WI38 (cell line): Measurements from ENCODE around the gene TXLNA.

ENCODE experiments used
- H3K4me3 ChIP-seq: 2 replicates; pipeline ENCODE4 v1.5.1; 2011; ENCODE audit warnings: low read depth, mild to moderate bottlenecking, control low read depth, low read length
- CTCF ChIP-seq: IDR thresholded peaks from 2 replicates; pipeline ENCODE4 v1.5.1; 2012; ENCODE audit warnings: low read depth, mild to moderate bottlenecking, control low read depth, low read length

TXLNA gene

GRCh38 chr1:32241001-32241763, 61.7 kb downstream of the TXLNA start:
- peak overlapping the region; percentile 66 for H3K4me3 ChIP-seq
- no peak for TF ChIP-seq CTCF

GRCh38 chr1:32242341-32242851, 62.9 kb downstream of the TXLNA start:
- no peak for TF ChIP-seq CTCF

GRCh38 chr1:32246888-32247273, 67.4 kb downstream of the TXLNA start, which contains the start of gene FAM167B:
Gene FAM167B, plus strand, starts transcription at chr1:32247222. Its CDS starts 200 bp downstream, at chr1:32247422.
- H3K4me3 ChIP-seq = no peak within 1 kb of the TSS

More at GRCh38 chr1:32242341-32242851, 62.9 kb downstream of the TXLNA start:
- H3K4me3 ChIP-seq = no peak overlapping the region

GRCh38 chr1:32247452-32247851, 68.0 kb downstream of the TXLNA start:
- H3K4me3 ChIP-seq = no peak overlapping the region
- no peak for TF ChIP-seq CTCF

More at GRCh38 chr1:32246888-32247273, 67.4 kb downstream of the TXLNA start, which contains the start of gene FAM167B:
- no peak for TF ChIP-seq CTCF
